CD4-positive, alpha-beta T cell treated with Interferon alpha-2 for 1 hour (primary cell): ENCODE measurements around the gene ARHGEF10L.

Source experiments
- DNase-seq, 2 donors: peaks; one replicate each; pipeline ENCODE4 v3.0.0-alpha.2; 2020 to 2022

Gene ARHGEF10L

DNA sequence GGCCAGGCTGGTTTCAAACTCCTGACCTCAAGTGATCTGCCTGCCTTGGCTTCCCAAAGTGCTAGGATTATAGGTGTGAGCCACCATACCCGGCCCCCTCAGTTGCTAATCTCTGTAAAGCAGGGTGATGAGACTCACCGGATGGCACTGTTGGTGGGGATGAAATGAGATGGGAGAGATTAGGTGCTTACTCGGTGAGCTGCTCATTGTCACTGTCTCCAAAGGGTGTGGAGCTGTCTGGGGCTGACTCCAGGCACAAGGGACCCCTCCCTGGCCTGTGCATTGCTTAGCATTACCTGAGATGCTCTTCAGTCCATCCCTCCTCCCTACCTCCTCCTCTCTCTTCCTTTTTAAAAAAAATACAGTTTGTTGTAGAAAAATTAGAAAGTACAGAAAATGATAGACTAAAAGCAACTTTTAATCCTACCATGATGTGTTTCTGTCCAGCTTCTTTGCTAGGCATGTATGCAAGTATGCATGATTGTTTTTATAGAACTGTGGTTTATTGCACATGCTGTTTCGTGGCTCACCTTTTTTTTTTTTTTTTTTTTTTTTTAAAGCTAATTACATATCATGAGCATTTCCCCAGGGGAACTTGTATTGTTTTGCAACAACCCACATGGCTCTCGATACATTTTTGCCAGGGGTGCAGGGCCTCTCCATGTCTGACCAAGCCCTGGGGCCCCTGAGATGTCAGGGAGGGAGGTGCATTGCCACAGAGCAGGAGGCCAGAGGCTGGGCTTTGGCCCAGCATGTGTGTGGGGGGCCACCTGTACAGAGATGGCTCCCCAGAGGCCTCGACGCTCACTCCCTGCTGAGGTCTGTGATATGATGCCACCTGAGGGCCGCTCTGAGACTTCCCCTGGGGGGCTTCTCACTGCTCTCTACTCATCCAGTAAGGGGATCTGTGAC, 55.4 kb downstream of the ARHGEF10L start:
- no peak for DNase-seq

DNA sequence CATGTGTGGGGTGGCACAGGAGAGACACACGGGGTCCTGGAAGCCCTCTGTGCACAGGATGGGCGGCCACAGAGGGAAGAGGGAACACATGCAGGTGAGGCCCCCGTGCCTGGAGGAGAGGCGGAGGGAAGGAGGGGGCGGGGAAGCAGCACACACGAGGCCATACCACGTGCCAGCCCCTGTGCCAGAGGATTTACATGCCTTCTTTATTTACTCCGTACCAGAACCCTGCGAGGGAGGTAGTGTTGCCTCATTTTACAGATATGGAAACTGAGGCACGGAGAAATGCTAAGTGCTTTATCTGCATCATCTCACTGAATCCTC, 56.1 kb downstream of the ARHGEF10L start:
- no peak for DNase-seq

DNA sequence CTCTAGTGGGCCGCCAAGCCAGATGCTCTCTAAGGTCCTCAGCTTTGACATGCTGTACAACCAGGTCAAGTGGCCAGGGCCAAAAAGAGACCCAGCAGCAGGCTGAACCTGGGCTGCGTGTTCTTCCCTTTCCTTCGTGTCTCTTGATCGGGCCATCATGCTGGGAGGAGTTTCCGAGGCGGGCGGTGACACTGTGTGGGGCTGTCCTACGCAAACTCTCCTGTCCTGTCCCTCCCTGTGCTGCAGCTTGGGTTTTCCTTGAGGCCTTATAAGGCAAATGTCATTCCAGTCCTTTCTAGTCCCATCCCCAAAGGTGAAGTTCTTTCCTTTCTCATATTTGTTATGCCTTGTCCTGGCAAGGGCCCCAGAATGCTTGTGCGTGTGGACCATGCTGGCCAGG, 56.7 kb downstream of the ARHGEF10L start:
- no peak for DNase-seq

DNA sequence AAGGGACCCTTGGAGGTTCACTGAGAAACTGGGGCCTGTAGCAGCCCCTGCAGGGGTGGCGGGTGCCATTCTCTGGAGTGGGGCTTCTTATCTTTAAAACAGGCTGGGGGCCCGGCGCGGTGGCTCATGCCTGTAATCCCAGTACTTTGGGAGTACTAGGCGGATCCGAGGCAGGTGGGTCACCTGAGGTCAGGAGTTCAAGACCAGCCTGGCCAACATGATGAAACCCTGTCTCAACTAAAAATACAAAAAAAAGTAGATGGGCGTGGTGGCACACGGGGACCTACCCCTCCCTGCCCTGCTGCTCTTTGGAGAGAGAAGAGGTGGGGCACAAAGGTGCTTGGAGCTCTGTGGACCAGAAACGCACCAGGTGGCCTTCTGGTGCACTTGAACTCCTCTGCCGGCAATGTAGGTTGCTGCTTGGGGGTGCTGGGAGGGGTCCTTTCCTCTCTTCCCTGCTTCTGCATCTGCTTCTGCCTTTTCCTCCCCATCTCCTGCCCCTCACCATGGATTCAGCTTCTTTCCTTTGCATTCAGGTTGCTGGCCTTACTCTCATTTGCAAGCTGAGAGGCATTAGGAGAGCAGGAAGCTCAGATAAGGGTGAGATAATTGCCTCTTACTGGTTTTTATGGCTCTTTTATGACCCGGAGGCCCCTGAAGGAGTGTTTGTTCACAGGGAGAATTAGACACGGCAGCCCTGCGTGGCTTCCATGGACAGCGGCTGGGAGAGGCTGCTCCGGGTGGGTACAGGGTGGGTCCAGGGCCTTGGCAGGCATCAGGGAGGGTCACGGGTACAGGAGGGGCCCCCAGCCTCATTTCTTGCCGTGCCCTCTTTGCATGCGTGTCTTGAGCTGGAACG, 57.4 kb downstream of the ARHGEF10L start:
- no peak for DNase-seq

DNA sequence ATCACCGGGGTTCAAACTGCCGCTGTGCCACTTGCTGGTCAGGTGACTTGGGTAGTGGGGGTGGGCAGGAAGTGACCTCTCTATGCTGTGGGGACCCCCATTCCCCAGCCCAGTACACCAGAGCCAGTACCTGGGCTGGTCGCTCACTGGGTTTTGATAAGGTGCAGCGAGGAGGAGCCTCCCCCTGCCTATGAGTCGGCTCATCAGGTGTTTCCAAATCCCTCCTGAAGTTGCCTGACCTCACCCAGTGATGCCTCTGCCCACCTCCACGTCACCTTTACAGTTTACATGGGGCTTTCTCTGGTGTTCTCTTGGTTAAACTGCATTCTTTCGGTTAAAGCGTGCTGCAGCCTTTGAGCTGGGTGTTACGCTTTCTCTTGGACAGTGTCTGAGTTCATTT, 58.2 kb downstream of the ARHGEF10L start:
- DNase-seq = no peak

DNA sequence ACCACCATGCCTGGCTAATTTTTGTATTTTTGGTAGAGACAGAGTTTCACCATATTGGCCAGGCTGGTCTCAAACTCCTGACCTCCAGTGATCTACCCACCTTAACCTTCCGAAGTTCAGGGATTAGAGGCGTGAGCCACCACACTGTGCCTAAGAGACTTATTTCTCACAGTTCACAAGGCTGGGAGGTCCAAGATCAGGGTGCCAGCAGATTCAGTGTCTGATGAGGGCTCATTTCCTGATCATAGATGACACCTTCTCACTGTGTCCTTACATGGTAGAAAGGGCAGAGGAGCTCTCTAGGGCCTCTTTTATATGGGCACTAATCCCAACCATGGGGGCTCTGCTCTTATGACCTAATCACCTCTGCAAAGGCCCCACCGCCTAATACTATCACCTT, 58.8 kb downstream of the ARHGEF10L start:
- no peak for DNase-seq

DNA sequence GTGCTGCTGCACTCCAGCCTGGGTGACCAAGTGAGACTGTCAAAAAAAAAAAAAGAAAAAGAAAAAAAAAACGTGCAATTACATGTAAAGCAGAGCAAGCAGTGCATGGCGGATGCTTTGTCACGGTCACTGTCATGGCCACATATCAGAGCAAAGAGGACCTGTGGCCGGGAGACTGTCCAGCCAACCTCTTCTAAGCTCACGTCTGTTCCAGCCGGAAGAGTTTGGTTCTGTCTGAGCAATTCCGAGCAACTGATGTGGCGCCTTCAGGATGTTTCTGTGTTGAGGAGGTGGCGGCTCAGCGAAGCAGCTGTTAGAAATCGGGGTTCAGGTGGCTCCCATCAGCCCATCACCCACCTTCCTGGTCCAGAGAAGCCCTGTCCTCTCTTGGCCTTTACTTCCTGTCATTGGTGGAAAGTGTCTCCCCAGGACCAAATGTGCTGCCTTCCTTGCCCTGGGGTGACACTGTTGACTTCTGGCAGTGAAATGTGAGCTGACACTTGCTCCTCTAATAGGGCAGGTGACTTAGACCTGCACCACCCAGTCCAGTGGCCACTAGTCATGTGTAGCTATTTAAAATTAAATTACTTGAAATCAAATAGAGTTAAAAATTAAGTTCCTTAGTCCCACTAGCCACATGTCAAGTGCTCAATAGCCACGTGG, 59.9 kb downstream of the ARHGEF10L start:
- DNase-seq = no peak

DNA sequence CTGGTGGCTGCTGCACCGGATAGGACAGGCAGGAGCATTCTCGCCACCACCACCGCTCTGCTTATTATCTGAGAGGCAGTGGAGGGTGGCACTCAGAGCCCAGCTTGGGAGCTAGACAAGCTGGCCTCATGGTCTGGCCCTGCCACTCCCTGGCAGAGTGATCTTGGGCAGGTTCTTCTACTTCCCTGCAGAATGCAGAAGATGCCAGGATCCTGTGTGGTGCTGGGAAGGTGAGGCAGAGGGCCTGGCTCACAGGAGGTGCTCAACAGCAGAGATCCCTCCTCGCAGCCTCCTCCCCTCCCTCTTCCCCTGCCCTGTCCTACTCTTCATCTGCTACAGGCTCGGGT, 60.4 kb downstream of the ARHGEF10L start:
- no peak for DNase-seq

DNA sequence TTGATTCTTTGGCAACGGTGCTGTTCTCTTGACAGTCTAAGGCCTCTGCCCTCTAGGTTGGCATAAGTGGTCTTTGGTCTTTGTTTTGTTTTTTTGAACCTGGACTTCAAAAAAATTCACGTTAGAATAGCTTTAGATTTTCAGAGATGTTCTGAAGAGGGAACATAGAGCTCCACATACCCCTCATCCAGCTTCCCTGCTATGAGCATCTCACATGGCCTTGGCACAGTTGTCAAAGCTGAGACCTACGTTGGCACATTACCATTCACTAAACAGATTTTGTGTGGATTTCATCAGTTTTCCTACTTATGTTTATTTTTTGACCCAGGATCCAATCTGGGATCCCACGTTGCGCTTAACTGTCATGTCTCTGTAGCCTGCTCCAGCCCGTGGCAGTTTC, 60.8 kb downstream of the ARHGEF10L start:
- no peak for DNase-seq

DNA sequence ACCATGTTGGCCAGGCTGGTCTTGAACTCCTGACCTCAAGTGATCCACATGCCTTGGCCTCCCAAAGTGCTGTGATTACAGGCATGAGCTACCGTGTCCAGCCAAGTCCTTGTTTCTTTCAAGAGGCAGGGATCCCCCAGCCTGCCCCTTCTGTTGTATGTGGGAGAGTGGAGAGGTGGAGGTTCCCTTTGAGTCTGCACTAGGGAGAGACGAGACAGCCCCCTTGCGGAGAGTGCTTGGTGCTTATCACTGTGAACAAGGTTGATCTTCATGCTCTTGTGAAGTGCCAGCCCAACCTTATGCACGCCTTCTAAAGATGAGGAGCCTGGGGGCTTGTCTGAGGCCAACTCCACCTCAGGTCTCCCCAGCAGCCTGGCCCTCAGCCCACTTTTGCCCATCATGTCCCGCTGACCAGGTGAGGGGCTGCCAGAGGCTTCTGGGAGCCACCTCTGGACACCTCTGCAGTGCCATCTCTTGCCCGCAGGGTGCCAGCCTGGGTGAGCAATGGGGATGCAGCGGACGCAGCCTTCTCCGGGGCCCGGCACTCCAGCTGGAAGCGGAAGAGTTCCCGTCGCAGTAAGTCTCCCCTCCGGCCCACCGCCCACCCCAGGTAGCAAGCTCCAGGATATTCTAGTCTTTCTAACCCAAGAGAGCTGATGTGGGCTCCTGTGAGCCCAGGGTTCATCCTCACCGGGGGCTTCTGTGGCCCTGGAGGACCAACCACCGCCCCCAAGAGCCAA, 62.3 kb downstream of the ARHGEF10L start:
- DNase-seq = no peak

DNA sequence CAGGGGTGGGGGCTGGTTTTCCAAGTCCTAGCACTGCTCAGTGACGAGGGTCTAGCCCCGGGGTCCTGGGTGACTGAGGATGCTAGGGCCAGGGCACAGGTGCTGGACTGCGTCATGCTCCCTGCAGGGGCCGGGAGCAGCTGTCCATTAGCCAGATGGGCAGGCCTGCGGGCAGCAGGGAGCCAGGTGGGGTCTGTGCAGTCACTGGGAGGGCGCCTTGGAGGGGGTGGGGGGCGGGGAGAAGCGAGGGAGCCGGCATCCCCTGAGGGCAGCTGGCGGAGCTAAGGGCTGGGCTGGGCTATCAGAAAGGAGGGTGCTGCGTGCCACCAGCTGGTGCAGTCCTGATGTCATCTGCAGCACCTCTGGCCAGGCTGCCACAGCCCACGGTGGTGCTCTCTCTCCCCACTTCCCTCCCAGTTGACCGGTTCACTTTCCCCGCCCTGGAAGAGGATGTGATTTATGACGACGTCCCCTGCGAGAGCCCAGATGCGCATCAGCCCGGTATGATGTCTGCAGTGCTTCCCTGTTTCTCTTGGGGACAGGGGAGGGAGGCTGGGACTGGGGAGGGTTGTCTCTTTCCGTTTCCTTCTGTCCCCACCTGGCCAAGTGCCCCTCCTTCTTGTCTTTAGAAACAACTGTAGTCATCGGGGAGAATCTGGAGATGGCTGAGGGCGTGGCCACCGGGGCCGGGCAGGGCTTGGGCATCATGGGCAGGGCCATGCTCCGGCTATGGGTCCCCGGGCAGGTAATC, 63.8 kb downstream of the ARHGEF10L start:
- peak; percentile 17 to 37 for DNase-seq

DNA sequence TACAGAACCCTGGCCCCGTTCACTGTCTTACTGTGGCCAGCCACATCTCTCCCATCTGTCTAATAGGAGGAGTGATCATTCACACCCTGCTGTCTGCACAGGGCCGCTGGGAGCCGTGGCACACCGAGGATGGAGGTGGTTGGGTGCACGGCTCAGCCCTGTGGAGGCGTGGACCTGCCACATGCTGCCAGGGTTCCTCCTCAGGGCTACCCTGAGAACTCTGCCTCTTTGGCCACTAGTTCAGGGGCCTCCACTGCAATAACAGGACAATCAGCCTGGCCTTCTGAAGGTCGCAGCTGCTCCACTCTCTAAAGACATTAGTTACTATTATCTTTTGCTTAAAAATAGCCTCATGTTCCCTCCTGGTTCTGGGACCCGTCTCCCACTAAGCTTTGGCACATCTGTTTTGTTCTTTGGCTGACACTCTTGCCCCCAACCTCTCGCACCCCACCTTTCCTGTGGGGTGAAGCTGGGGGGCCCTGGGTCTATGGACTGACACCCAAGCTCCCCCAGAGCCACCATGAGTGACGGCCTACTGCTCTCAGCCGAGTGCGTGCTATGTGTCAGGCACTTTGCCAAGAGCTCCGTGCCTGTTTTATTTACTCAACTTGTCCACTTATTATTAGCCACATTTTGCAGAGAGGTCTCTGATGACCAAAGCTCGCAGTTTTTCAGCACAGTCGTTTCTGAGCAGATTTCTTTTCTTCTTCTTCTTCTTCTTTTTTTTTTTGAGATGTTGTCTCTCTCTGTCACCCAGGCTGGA, 66.3 kb downstream of the ARHGEF10L start:
- no peak for DNase-seq

DNA sequence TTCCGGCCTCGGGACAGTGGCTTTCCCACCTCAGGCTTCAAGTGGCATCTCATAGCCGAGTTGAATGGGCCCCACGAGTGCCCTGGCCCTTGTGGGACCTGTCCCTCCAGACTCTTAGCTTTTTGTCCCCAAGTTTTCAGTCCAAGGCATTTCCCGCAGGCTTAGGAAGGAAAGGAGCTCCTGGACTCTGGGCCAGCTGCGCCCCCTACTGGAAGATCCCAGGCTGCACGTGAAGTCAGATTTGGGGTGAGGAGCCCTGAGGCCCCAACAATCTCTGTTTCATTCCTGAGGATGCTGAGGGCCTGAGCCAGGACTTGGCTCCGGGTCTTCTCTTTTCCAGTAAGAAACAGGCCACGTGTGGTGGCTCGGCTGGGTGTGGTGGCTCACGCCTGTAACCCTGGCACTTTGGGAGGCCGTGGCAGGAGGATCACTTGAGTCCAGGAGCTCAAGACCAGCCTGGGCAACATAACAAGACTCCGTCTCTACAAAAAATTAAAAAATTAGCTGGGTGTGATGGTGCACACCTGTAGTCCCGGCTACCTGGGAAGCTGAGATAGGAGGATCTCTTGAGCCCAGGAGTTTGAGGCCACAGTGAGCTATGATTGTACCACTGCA, 67.4 kb downstream of the ARHGEF10L start:
- DNase-seq = peak; percentile 30 to 47

DNA sequence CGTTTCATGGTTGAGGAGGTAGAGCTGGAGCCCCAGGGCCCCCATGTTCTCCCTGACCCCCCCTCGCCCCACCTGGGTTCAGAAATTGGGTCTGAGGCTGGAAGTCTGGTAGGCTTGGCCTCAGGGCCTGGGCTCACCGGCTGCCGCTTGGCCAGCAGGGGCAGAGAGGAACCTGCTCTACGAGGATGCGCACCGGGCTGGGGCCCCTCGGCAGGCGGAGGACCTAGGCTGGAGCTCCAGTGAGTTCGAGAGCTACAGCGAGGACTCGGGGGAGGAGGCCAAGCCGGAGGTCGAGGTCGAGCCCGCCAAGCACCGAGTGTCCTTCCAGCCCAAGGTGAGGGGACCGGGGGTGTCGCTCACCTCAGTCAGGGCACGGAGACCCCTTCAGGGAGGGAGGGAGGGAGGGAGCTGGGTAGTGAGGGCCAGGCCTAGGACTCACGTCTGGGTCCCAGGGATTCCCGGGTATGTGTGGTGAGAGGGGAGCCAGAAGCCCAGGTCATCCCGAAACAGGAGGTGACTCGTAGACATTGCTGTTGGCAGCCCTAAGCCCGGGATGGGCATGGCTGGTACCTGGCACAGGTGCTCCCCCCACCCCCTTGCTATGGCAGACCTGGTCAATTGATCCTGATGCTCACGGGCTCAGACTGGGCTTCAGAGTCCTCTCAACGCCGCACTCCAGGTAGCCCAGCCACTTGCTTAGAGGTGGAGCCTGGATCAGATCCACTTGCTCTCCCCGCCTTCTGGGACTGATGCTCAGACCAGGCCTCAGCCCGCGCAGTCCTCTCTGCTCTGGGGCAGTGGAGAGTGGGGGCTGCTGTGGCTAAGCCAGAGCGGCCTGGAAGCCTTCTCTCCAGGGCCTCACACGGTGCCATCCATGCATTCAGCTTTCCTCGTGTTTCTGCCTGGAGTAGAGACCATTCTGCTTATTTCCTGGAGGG, 68.4 kb downstream of the ARHGEF10L start:
- DNase-seq = no peak

DNA sequence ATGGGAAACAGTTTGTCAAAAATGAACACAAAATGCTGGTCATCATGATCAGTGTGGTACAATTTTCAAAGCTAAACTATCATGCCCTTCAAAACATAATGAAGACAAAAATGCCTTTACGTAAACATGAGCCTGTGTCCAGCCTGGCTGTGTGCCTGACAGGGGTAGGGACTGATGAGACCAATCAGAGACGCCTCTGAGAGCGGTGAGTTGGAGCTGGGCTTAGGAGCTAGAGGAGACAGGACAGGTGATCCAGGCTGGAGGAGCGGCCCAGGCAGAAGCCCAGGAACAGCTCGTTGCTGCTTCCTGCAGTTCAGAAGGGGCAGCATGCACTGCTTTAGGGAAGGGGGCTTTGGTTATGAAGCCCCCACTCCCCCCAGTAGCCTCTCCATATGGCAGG, 70.0 kb downstream of the ARHGEF10L start:
- DNase-seq = no peak

DNA sequence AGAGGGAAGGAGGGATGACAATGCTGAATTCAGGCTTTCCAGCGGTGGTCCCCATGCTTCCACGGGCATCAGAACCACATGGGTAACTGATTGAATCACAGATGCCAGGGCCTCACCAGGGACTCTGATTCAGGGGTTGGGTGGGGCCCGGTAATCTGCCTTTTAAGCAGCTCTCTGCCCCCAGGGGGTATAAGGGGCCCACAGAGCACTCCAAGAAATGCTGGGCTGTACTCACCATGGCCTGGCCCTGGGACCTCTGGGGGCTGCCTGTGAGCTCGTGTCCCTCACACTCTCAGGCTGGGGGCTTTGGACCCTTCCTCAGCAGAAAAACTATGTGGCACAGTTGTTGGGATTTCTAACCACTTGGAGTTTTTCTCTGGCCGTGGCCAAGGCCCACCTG, 70.6 kb downstream of the ARHGEF10L start:
- DNase-seq = no peak

DNA sequence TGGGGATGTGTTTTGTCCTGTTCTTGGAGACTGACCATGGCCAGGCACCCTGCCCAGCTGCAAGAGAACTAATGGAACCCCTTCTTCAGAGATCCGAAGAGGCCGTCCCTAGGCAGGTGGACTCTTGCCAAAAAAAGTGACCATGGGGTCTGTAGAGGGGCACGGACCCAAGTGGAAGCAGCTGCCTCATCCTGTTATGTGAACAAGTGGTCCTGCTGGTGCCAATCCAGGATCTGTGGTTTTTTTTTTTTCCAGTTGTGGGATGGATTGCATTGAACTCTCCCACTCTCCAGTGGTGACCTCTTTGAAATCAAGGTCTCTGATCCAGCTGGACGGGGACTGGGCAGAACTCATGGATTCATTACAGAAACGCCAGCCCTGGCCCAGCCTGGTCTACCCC, 71.2 kb downstream of the ARHGEF10L start:
- DNase-seq = no peak

DNA sequence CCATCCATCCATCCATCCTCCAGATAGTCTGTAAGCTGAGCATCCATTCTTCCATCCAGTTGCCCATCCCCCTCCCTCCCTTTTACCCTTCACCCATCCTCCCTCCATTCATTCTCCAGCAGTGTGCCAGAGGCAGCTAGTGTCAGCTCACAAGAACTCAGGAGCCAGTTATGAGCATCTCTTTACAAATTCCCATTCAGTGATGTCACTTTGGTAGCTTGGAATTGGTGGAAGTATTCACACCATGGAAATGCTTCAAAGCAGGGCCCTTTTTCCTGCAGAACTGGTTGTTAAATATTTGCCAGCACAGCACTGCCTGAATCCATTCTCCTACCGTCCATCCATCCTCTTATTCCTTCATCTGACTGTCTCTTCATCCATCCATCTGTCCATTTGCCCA, 72.5 kb downstream of the ARHGEF10L start:
- DNase-seq = no peak

DNA sequence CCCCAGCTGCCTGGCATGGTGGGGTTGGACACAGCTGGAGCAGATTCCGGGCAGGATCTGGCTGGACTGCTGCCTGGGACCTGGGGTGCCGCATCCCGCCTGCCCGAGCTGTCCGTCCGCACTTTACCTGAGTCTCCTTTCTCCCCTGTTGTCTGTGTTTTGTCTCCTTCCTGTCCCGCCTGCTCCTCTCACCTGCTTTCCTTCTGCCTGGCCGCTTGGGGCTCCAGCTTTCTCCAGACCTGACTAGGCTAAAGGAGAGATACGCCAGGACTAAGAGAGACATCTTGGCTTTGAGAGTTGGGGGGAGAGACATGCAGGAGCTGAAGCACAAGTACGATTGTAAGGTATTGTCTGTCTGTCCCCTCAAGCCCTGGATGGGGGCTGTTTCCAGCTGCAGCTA, 73.3 kb downstream of the ARHGEF10L start:
- no peak for DNase-seq

DNA sequence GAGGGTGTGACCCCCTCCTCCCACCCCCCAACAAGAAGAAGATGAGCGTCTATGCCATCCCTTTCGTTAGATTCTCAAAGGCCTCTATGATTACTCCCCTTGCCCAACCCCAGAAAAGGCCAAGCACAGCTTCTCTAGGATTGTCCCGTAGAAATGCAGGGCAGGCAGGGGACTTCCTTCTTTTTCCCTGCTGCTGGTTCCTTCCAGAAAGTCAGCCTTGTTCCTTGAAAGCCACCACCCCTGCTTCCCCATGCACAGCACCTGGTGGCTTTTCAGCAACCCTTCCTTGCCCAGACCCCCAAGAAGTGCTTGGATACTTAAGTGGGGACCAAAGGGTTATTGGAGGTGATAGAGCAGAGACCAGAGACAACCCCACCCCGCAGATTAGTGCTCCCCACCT, 75.1 kb downstream of the ARHGEF10L start:
- no peak for DNase-seq
